NB4 (cell line): ENCODE measurements around the gene SPEN.
"Not testable (repeated sequence)": the region's sequence is repeated elsewhere in the genome, so short reads cannot be mapped to it uniquely, and the experiment has no call there.

ENCODE experiments used
- DNase-seq: peaks from one replicate; pipeline ENCODE4 v3.0.0; 2010; ENCODE audit warnings: low read depth
- H3K4me3 ChIP-seq: one replicate; pipeline ENCODE4 v1.5.1; 2011; ENCODE audit warnings: mild to moderate bottlenecking, low read depth, low read length, moderate library complexity
- CTCF ChIP-seq: IDR thresholded peaks from one replicate; pipeline ENCODE4 v1.5.1; 2012; ENCODE audit warnings: low read depth, low read length
- MAX ChIP-seq: IDR thresholded peaks from 2 replicates; pipeline ENCODE4 v1.6.1; 2011; ENCODE audit warnings: low read depth, low read length
- MYC ChIP-seq: IDR thresholded peaks from 2 replicates; pipeline ENCODE4 v1.6.1; 2011; ENCODE audit warnings: low read depth, low read length
- POLR2A ChIP-seq: IDR thresholded peaks from 2 replicates; pipeline ENCODE4 v1.6.1; 2011; ENCODE audit warnings: mild to moderate bottlenecking; ENCODE audit not compliant: insufficient read length; ENCODE audit errors: extremely low read depth

The SPEN gene

GRCh38 chr1:15816674-15817073 is 30.8 kb upstream of the SPEN start:
- DNase-seq, result no peak
- no peak for TF ChIP-seq MYC
- no peak for TF ChIP-seq MAX
- TF ChIP-seq CTCF, result no peak
- TF ChIP-seq POLR2A, result no peak

GRCh38 chr1:15820478-15820877 is 27.0 kb upstream of the SPEN start:
- DNase-seq, result no peak
- TF ChIP-seq MAX, result no peak
- no peak for TF ChIP-seq POLR2A
- TF ChIP-seq CTCF, result no peak
- TF ChIP-seq MYC, result no peak
- H3K4me3 ChIP-seq, result no peak overlapping the region

More at GRCh38 chr1:15816674-15817073, 30.8 kb upstream of the SPEN start:
- H3K4me3 ChIP-seq, result no peak overlapping the region

- DNase-seq, result no peak
- TF ChIP-seq MAX, result no peak
- TF ChIP-seq CTCF, result no peak
- TF ChIP-seq POLR2A, result no peak
- TF ChIP-seq MYC, result no peak
- no peak overlapping the region for H3K4me3 ChIP-seq
Observed at GRCh38 chr1:15825800-15826199, 21.7 kb upstream of the SPEN start.

GRCh38 chr1:15826810-15827507 is 20.5 kb upstream of the SPEN start:
- no peak for DNase-seq
- H3K4me3 ChIP-seq, result no peak overlapping the region
- TF ChIP-seq MYC (no peak), MAX (no peak), POLR2A (no peak), CTCF (no peak)

GRCh38 chr1:15827567-15827966 is 19.9 kb upstream of the SPEN start:
- not testable (repeated sequence) for H3K4me3 ChIP-seq, DNase-seq

- not testable (repeated sequence) for DNase-seq, H3K4me3 ChIP-seq
Observed at GRCh38 chr1:15828931-15829330, 18.6 kb upstream of the SPEN start.

GRCh38 chr1:15830258-15830657 is 17.2 kb upstream of the SPEN start:
- TF ChIP-seq POLR2A (no peak), MAX (no peak), CTCF (no peak), MYC (no peak)
- DNase-seq, result no peak
- H3K4me3 ChIP-seq, result no peak overlapping the region
